Measurements from ENCODE around the gene AOPEP.

AOPEP gene

DNA sequence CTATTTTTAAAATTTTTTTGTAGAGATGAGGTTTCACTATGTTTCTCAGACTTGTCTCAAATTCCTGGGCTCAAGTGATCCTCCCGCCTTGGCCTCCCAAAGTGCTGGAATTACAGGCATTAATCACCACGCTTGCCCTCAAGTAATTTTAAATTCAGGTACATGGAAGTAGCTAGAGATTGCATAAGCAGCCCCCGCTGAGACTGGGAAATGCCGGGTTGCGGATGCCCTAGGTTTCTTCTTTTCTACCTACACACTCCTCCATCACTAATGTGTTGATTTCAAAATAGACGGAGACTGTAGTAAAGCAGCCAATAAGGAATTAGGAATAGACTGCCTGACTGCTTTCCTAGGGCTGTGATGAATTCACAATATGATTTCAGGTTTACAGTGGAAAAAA is 388.6 kb downstream of the AOPEP start:
- H3K36me3 ChIP-seq (ENCODE audit: control insufficient read depth, low read length), result no peaks in the 10 kb centered on the region
- H3K9me3 ChIP-seq (ENCODE audit: control insufficient read depth, insufficient read depth, low read length), result no peaks in the 10 kb centered on the region
- H3K4me1 ChIP-seq (ENCODE audit: control insufficient read depth, low read length), result no peaks in the 10 kb centered on the region
- TF ChIP-seq CTCF (IDR thresholded peaks at IDR 0.05; ENCODE audit: low read depth, low read length, poor library complexity, severe bottlenecking), result no peak
- no peak for TF ChIP-seq EZH2phosphoT487 (IDR thresholded peaks at IDR 0.05; ENCODE audit: borderline replicate concordance, low read length)
- no peaks in the 10 kb centered on the region for H3F3A ChIP-seq (ENCODE audit: control insufficient read depth, insufficient read depth)
- H3K9me2 ChIP-seq (replicated peaks; ENCODE audit: control insufficient read depth, low read length), result no peaks in the 10 kb centered on the region
- H3K79me2 ChIP-seq (ENCODE audit: control insufficient read depth, low read length), result no peaks in the 10 kb centered on the region
- no peak overlapping the region for H3K4me2 ChIP-seq (ENCODE audit: low read length)
- no peaks in the 10 kb centered on the region for H4K20me1 ChIP-seq (ENCODE audit: control insufficient read depth, insufficient read depth, low read depth, low read length)
- H3K27ac ChIP-seq (ENCODE audit: low read depth, low read length), result no peak overlapping the region
- H3K27me3 ChIP-seq (ENCODE audit: control insufficient read depth, low read length), result no peaks in the 10 kb centered on the region
- no peak overlapping the region for H3K4me3 ChIP-seq (ENCODE audit: low read length)

DNA sequence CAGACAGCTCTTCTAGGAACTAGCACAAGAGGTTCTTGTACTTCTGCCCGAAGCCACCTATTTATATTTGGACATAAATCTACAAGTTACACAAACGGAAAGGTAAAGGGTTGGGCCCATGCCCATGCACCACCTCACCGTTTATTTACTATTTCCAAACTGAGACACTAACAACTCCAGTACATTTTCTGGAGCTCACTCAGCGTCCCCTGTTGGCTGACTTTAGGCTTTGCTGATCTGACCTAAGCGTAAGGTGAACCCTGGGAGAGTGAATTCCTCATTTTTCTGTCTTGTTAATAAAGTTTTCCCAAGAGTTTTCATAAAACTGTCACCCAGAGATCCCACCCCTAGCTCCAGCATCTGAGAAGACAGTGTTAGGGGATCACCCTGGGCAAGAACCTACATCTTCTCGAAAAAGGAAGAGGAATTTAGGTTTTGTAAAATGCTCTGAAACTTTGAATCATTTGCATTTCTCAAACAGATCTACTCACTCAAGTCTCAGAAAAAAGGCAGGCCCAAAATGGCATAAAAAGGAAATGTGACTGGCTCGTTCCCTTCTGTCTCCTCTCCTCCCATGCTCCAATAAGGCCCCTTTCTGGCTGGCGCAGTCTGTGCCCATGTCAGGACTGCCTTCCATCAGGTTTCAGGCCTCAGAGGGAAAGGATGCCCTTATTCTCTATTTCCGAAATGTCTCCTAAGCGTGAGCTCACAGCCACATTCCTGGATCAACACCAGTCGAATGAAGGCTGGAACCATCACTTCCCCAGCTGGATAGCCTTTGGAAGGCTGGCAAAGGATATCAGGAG is 389.7 kb downstream of the AOPEP start:
- Histone ChIP-seq H3K27ac (ENCODE audit: low read depth, low read length) (no peak overlapping the region), H3K27me3 (ENCODE audit: control insufficient read depth, low read length) (no peaks in the 10 kb centered on the region), H3F3A (ENCODE audit: control insufficient read depth, insufficient read depth) (no peaks in the 10 kb centered on the region), H3K79me2 (ENCODE audit: control insufficient read depth, low read length) (no peaks in the 10 kb centered on the region), H3K9me2 (replicated peaks; ENCODE audit: control insufficient read depth, low read length) (no peaks in the 10 kb centered on the region), H3K36me3 (ENCODE audit: control insufficient read depth, low read length) (no peaks in the 10 kb centered on the region), H3K4me1 (ENCODE audit: control insufficient read depth, low read length) (no peaks in the 10 kb centered on the region), H3K4me2 (ENCODE audit: low read length) (no peak overlapping the region), H4K20me1 (ENCODE audit: control insufficient read depth, insufficient read depth, low read depth, low read length) (no peaks in the 10 kb centered on the region), H3K4me3 (ENCODE audit: low read length) (no peak overlapping the region), H3K9me3 (ENCODE audit: control insufficient read depth, insufficient read depth, low read length) (no peaks in the 10 kb centered on the region)
- TF ChIP-seq CTCF (IDR thresholded peaks at IDR 0.05; ENCODE audit: low read depth, low read length, poor library complexity, severe bottlenecking), result no peak
- TF ChIP-seq EZH2phosphoT487 (IDR thresholded peaks at IDR 0.05; ENCODE audit: borderline replicate concordance, low read length), result no peak

- TF ChIP-seq EZH2phosphoT487 (IDR thresholded peaks at IDR 0.05; ENCODE audit: borderline replicate concordance, low read length), result no peak
- no peak for TF ChIP-seq CTCF (IDR thresholded peaks at IDR 0.05; ENCODE audit: low read depth, low read length, poor library complexity, severe bottlenecking)
- no peaks in the 10 kb centered on the region for H3K79me2 ChIP-seq (ENCODE audit: control insufficient read depth, low read length)
- H3K27me3 ChIP-seq (ENCODE audit: control insufficient read depth, low read length), result no peaks in the 10 kb centered on the region
- no peaks in the 10 kb centered on the region for H4K20me1 ChIP-seq (ENCODE audit: control insufficient read depth, insufficient read depth, low read depth, low read length)
- no peaks in the 10 kb centered on the region for H3F3A ChIP-seq (ENCODE audit: control insufficient read depth, insufficient read depth)
- H3K4me2 ChIP-seq (ENCODE audit: low read length), result no peak overlapping the region
- no peak overlapping the region for H3K27ac ChIP-seq (ENCODE audit: low read depth, low read length)
- no peaks in the 10 kb centered on the region for H3K4me1 ChIP-seq (ENCODE audit: control insufficient read depth, low read length)
- H3K4me3 ChIP-seq (ENCODE audit: low read length), result no peak overlapping the region
- H3K9me3 ChIP-seq (ENCODE audit: control insufficient read depth, insufficient read depth, low read length), result no peaks in the 10 kb centered on the region
- no peaks in the 10 kb centered on the region for H3K9me2 ChIP-seq (replicated peaks; ENCODE audit: control insufficient read depth, low read length)
- H3K36me3 ChIP-seq (ENCODE audit: control insufficient read depth, low read length), result no peaks in the 10 kb centered on the region
Measured at GRCh38 chr9:95116808-95117204, 390.3 kb downstream of the AOPEP start.

Data from DOHH2 (cell line).